GM18909 (cell line): ENCODE data around the gene FAM219B.

Experiments used
- ATAC-seq: cut with Tn5 transposase; IDR thresholded peaks from one replicate; pipeline ENCODE4 v1.9.1; 2021; ENCODE audit warnings: mild to moderate bottlenecking; ENCODE audit not compliant: unreplicated experiment, poor library complexity

FAM219B gene

DNA sequence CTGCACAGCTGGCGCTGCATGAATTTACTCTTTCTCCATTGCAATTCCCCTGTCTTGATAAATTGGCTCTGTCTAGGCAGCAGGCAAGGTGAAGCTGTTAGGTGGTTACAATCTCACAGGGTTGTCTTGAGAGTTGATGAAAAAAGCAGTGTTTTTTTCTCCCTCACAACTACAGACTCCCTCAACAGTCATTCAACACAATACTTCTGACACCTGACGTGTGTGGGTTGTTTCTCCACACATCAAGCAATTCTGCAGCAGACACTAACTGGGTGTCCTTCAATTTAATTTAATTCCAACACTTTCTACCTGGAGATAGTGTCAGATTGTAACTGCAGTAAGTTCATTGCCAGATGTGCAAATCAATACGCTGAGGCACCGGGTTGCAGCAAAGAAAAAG is 28.4 kb downstream of the FAM219B start:
- ATAC-seq: no peak

DNA sequence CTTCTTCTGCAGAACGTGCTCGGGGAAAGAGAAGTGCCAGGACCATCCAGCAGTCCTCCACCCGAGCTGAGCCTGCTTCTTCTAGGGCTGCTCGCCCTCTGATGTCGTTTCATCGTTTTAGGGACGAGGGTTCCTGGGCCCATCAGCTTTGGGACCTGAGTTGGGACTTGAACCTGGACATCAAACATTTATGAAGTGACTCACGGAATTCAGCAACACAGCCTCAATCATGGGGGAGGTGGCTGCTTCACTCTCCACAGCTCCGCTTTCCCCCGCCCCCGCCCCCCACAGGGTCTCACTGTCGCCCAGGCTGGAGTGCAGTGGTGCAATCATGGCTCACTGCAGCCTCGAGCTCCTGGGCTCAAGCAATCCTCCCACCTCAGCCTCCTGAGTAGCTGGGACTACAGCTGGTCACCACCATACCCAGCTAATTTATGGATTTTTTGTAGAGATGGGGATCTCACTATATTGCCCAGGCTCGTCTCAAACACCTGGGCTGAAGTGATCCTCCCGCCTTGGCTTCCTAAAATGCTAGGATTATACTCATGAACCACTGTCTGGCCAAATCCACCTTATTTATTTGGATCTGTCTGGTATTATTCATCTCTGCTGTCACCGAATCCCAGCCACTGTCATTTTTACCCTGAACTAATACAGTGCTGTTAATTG is 32.8 kb downstream of the FAM219B start:
- ATAC-seq: no peak

GRCh38 chr15:74873036-74873755 is 33.5 kb downstream of the FAM219B start, which contains the start of gene SCAMP2:
TSS of gene SCAMP2 (minus strand) at chr15:74873365. CDS start at chr15:74873255, 110 bp downstream.
- ATAC-seq: peak; percentile 84

DNA sequence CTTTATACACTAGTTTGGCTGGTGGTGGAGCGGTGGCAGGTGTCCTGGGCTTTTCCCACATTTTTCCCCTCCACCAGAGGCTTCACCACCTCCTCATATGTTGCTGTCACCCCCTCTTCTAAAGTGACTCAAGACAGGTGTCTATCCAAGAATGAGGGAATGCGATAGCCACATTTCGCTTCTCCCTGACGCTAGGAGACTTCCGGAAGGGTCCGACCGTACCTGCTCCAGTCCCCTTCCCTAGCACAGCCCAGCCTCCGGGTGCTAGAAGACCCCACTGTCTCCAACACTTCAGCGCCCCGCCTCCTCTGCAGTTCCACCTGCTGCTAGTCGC is 34.0 kb downstream of the FAM219B start:
- no peak for ATAC-seq

- no peak for ATAC-seq
These were observed 36.0 kb downstream of the FAM219B start for GRCh38 chr15:74870436-74871215.

- ATAC-seq: peak; percentile 51
These were observed 36.8 kb downstream of the FAM219B start for GRCh38 chr15:74869726-74870407.

GRCh38 chr15:74869372-74869725 is 37.3 kb downstream of the FAM219B start:
- ATAC-seq: no peak

DNA sequence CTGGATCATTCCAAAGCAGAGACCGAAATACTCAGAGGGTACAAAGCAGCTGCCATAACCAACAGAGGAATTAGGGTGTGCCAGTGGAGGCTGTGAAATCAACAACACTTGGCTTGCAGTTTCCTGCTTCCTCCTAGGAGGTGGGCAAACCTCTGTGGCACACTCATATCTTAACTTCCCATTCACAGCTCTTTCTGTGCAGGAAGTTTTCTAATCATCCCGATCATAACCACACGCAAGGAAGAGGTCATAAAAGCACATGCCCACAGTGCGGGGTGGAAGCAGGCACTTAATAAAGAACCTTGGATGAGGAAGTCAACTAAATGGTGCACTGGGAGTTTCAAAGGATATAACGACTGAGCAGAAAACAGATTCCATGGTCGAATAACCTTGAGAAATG is 38.6 kb downstream of the FAM219B start:
- ATAC-seq: no peak

DNA sequence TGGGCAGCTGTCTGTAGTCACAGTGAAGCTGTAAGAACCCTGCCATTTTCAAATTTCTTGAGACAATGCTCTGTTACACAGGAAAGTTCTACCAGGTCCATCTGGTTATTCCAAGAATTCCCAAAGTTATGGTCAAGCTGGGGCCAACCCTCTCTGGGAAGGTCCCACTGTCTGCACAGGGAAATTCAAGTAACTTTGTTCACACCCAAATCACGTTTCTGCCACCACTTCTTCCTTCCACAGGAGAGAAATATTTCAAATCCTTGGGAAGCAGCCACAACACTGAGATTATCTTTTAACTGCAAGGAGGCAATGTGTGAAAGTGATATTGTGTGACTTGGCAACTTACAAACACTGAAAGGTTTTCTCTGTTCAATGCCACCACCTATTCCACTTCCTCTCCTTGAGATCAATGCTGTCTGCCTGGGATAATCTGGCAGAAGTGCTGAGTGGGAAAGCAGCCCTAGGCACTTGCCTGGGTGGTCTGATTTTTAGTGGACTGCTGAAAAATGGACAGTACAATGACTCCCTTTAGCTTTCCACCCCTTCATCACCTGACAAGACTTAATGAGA is 39.1 kb downstream of the FAM219B start:
- no peak for ATAC-seq

DNA sequence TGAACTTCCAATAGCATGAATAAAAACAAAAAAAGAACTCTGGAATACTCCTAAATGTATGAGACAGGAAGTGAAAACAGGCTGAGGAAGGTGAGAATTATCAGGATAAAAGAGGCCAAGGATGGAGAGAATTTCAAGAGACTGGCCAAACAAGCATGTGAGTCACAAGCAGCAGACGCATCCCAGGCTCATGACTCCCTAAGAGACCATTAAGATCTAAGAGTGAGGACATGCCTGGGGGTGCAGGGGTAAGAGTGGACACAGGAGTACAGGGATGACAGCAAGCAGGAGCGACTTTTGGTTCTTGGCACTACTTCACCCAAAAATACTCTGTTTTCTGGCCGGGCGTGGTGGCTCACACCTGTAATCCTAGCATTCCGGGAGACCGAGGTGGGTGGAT is 40.6 kb downstream of the FAM219B start:
- ATAC-seq: no peak

DNA sequence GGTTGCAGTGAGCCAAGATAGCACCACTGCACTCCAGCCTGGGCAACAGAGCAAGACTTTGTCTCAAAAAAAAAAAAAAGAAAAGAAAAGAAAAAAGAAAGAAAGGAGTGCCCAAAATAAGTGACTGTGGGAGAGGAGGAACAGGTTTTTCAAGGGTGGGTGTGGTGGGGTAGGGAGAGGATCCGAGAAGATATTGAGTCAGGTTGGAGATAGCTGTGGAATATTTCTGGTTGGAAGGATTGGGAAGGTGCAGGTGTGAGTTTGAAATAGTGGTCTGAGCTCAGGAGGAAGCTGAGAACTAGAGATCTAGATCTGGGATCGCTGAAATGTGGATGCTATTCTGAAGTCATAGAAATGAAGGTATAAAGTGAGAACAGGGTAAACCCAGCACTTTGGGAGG is 41.3 kb downstream of the FAM219B start:
- no peak for ATAC-seq

GRCh38 chr15:74864296-74864695 is 42.4 kb downstream of the FAM219B start:
- no peak for ATAC-seq

GRCh38 chr15:74863239-74864056 is 43.2 kb downstream of the FAM219B start:
- no peak for ATAC-seq

- ATAC-seq: no peak
These were observed 48.3 kb downstream of the FAM219B start for GRCh38 chr15:74858369-74858740.

GRCh38 chr15:74857671-74858368 is 48.8 kb downstream of the FAM219B start:
- peak; percentile 19 for ATAC-seq

DNA sequence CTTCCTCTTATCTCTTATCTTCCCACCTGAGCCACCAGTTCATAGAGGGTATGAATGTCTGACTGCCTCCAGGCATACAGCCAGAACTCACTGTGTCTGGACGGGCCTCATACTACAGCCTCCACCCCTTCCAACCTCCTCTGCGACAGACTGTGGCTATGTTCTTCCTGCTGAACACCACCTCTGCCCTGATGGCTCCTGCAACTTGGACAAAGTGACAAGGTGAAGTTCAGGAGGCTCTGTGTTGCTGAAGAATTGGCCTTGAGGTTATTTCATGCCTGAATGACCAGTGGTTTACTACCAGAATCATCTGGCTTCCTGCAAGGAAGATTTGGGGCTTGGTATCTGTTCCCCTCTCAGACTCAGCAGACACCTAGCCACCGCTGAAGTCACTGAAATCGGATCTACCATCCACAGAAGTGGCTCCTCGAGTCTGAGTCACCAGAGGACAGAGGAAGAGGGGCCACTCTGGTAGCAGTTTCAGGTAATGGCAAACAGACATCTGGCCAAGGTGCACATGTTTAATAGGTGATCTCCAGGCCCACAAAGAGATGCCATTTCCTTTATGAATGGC is 49.5 kb downstream of the FAM219B start:
- ATAC-seq: peak; percentile 71

DNA sequence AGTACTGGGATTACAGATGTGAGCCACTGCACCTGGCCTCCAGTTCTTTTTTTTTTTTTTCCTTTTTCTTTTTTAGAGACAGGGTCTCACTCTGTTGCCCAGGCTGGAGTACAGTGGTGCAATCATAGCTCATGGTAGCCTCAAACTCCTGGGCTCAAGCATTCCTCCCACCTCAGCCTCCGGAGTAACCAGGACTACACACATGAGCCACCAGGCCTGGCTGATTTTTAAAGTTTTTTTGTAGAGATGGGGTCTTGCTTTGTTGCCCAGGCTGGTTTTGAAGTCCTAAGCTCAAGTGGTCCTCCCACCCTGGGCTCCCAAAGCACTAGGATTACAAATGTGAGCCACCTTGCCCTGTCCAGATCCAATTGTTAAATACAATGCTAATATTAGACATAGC is 50.1 kb downstream of the FAM219B start:
- ATAC-seq: no peak

DNA sequence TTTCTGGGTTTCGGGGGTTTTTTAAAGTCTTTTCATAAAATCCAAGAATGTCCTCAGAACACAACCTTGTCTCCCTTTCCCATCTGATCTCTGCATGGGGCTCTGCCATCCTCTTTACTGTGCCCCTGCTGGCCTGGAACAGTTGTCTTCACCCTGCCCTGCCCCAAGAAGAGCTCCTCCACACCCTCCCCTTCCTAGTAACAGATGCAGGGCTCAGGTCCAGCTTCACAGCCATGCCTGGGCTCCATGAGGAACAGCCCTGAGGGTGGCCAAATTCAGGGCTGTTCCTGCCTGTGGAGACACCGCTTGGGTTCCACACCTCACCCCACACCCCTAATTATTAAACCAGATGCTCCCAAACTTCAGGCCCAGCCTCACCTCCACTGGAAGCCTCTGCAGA is 50.8 kb downstream of the FAM219B start:
- ATAC-seq: no peak
